NCI-H1694 treated with DMSO at 0.1 percent for 48 hours (cell line): ENCODE data around the gene SWT1.
"Not testable (repeated sequence)": the region's sequence is repeated elsewhere in the genome, so short reads cannot be mapped to it uniquely, and the experiment has no call there.

Experiments used
- DNase-seq: peaks from one replicate; lab custom pipeline; 2025; lab: John Stamatoyannopoulos, UW

Gene SWT1

GRCh38 chr1:185245466-185245865, 88.5 kb downstream of the SWT1 start:
- DNase-seq, result no peak

GRCh38 chr1:185249563-185249962, 92.6 kb downstream of the SWT1 start:
- DNase-seq, result no peak

GRCh38 chr1:185250063-185250462, 93.1 kb downstream of the SWT1 start:
- DNase-seq, result no peak

- DNase-seq, result not testable (repeated sequence)
These were observed 95.0 kb downstream of the SWT1 start for GRCh38 chr1:185251928-185252327.

GRCh38 chr1:185252404-185252803, 95.4 kb downstream of the SWT1 start:
- DNase-seq, result not testable (repeated sequence)

GRCh38 chr1:185255595-185255994, 98.6 kb downstream of the SWT1 start:
- DNase-seq, result not testable (repeated sequence)

- DNase-seq, result not testable (repeated sequence)
These were observed 100.4 kb downstream of the SWT1 start for GRCh38 chr1:185257116-185257949.

- DNase-seq, result no peak
These were observed 100.9 kb downstream of the SWT1 start for GRCh38 chr1:185257950-185258208.

- no peak for DNase-seq
These were observed 101.7 kb downstream of the SWT1 start for GRCh38 chr1:185258676-185259075.

- DNase-seq, result no peak
These were observed 103.6 kb downstream of the SWT1 start for GRCh38 chr1:185260611-185261010.

- DNase-seq, result no peak
These were observed 105.2 kb downstream of the SWT1 start for GRCh38 chr1:185262151-185262550.

- no peak for DNase-seq
These were observed 106.3 kb downstream of the SWT1 start for GRCh38 chr1:185263292-185263691.

- no peak for DNase-seq
These were observed 106.8 kb downstream of the SWT1 start for GRCh38 chr1:185263780-185264179.

- no peak for DNase-seq
These were observed 108.3 kb downstream of the SWT1 start for GRCh38 chr1:185265314-185265713.

GRCh38 chr1:185267301-185267700, 110.3 kb downstream of the SWT1 start:
- no peak for DNase-seq

GRCh38 chr1:185267701-185268100, 110.7 kb downstream of the SWT1 start:
- DNase-seq, result no peak

- no peak for DNase-seq
These were observed 111.4 kb downstream of the SWT1 start for GRCh38 chr1:185268352-185268751.

- no peak for DNase-seq
These were observed 115.0 kb downstream of the SWT1 start for GRCh38 chr1:185271921-185272320.

GRCh38 chr1:185279571-185279970, 122.6 kb downstream of the SWT1 start:
- DNase-seq, result no peak

- no peak for DNase-seq
These were observed 123.6 kb downstream of the SWT1 start for GRCh38 chr1:185280589-185280988.

GRCh38 chr1:185281245-185281644, 124.3 kb downstream of the SWT1 start:
- DNase-seq, result no peak

- no peak for DNase-seq
These were observed 127.1 kb downstream of the SWT1 start for GRCh38 chr1:185284116-185284515.

- DNase-seq, result no peak
These were observed 127.7 kb downstream of the SWT1 start for GRCh38 chr1:185284533-185285276.

GRCh38 chr1:185287451-185287850, 130.5 kb downstream of the SWT1 start:
- no peak for DNase-seq
